Right lobe of liver (tissue), 4 donors: ENCODE data around the gene LRRC4.

ENCODE experiments used
- POLR2A ChIP-seq: fragments of 450-650 bp; IDR thresholded peaks from one replicate; pipeline ENCODE4 v1.6.1; 2017; ENCODE audit warnings: antibody characterized with exemption, mild to moderate bottlenecking
- TF ChIP-seq, protein P1 (sequence below), 4 donors: fragments of 200-600 bp in 3 of 4; fragments of 450-650 bp in 1 of 4; IDR thresholded peaks; one replicate each; pipeline versions ENCODE4 v1.5.1 to v1.8.0; 2016 to 2022; ENCODE audit warnings: antibody characterized with exemption in 4 of 4, mild to moderate bottlenecking in 2 of 4
- donor health status: DM: no; HTN: no; CAD: no.
- donor health status: DM: no; HTN: no; CAD: no.
- donor health status: DM: no; HTN: yes; CAD: no.

DNA sequence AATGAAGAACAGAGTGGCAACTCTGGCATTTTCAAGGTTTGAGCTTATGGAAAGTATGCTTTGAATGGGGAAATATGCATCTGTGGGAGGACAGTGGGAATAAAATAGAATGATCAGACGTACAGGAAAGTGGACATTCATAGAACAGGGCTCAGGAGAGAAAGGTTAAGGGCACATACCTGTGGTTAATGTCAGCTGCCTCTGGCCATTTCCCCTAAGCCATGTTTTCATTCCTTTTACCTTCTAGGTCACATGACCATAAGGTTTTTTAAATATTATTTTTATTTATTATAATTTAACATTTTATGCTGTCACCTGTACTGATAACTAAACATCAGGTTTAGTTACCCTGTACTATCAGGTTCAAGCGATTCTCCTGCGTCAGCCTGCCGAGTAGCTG lies 52.8 kb downstream of the LRRC4 start:
- TF ChIP-seq POLR2A: no peak
- TF ChIP-seq, protein P1, sequence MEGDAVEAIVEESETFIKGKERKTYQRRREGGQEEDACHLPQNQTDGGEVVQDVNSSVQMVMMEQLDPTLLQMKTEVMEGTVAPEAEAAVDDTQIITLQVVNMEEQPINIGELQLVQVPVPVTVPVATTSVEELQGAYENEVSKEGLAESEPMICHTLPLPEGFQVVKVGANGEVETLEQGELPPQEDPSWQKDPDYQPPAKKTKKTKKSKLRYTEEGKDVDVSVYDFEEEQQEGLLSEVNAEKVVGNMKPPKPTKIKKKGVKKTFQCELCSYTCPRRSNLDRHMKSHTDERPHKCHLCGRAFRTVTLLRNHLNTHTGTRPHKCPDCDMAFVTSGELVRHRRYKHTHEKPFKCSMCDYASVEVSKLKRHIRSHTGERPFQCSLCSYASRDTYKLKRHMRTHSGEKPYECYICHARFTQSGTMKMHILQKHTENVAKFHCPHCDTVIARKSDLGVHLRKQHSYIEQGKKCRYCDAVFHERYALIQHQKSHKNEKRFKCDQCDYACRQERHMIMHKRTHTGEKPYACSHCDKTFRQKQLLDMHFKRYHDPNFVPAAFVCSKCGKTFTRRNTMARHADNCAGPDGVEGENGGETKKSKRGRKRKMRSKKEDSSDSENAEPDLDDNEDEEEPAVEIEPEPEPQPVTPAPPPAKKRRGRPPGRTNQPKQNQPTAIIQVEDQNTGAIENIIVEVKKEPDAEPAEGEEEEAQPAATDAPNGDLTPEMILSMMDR (IDR thresholded peaks at IDR 0.05): no peak
